ENCODE results near the gene CARMIL1.

GRCh38 chr6:25550631-25551030 is 271.5 kb downstream of the CARMIL1 start:
- TF ChIP-seq, protein P1, sequence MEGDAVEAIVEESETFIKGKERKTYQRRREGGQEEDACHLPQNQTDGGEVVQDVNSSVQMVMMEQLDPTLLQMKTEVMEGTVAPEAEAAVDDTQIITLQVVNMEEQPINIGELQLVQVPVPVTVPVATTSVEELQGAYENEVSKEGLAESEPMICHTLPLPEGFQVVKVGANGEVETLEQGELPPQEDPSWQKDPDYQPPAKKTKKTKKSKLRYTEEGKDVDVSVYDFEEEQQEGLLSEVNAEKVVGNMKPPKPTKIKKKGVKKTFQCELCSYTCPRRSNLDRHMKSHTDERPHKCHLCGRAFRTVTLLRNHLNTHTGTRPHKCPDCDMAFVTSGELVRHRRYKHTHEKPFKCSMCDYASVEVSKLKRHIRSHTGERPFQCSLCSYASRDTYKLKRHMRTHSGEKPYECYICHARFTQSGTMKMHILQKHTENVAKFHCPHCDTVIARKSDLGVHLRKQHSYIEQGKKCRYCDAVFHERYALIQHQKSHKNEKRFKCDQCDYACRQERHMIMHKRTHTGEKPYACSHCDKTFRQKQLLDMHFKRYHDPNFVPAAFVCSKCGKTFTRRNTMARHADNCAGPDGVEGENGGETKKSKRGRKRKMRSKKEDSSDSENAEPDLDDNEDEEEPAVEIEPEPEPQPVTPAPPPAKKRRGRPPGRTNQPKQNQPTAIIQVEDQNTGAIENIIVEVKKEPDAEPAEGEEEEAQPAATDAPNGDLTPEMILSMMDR (IDR thresholded peaks at IDR 0.05 in 8 of 11, conservative IDR thresholded peaks at IDR 0.05 in 3 of 11) = no peak
- TF ChIP-seq POLR2A (IDR thresholded peaks at IDR 0.05) = no peak

Data from spleen (tissue), 7 donors.